ENCODE data around the gene CPED1.

Gene CPED1

GRCh38 chr7:121331574-121331973, 343.1 kb downstream of the CPED1 start:
- DNase-seq: no peak

GRCh38 chr7:121334376-121334775, 345.9 kb downstream of the CPED1 start:
- DNase-seq: no peak

GRCh38 chr7:121334875-121335648, 346.6 kb downstream of the CPED1 start:
- DNase-seq: no peak

- DNase-seq: no peak
Measured at GRCh38 chr7:121336579-121336978, 348.1 kb downstream of the CPED1 start.

GRCh38 chr7:121337398-121337797, 348.9 kb downstream of the CPED1 start:
- DNase-seq: no peak

GRCh38 chr7:121339082-121339481, 350.6 kb downstream of the CPED1 start:
- no peak for DNase-seq

- DNase-seq: no peak
Measured at GRCh38 chr7:121341933-121342332, 353.4 kb downstream of the CPED1 start.

- DNase-seq: no peak
Measured at GRCh38 chr7:121342631-121343030, 354.1 kb downstream of the CPED1 start.

- no peak for DNase-seq
Measured at GRCh38 chr7:121343302-121343701, 354.8 kb downstream of the CPED1 start.

GRCh38 chr7:121344093-121344492, 355.6 kb downstream of the CPED1 start:
- no peak for DNase-seq

- DNase-seq: no peak
Measured at GRCh38 chr7:121344497-121344896, 356.0 kb downstream of the CPED1 start.

Measured in activated CD8-positive, alpha-beta memory T cell treated with anti-CD3 and anti-CD28 coated beads, Interleukin-2, amount 50 U/mL, for 48 hours (primary cell).